GM18867 (cell line): ENCODE data around the gene DNAH10.
A peak's percentile ranks its signal among the peaks of the same experiment; 100 is the strongest.

Source experiments
- ATAC-seq: cut with Tn5 transposase; IDR thresholded peaks from one replicate; pipeline ENCODE4 v1.9.1; 2021; ENCODE audit warnings: mild to moderate bottlenecking, moderate library complexity; ENCODE audit not compliant: unreplicated experiment

The DNAH10 gene

GRCh38 chr12:123961585-123962345 is 199.7 kb downstream of the DNAH10 start:
- ATAC-seq = no peak

GRCh38 chr12:123962513-123962912 is 200.4 kb downstream of the DNAH10 start:
- ATAC-seq = no peak

GRCh38 chr12:123963821-123964220 is 201.7 kb downstream of the DNAH10 start:
- no peak for ATAC-seq

GRCh38 chr12:123965382-123965781 is 203.3 kb downstream of the DNAH10 start:
- ATAC-seq = no peak

GRCh38 chr12:123966596-123966995 is 204.5 kb downstream of the DNAH10 start:
- ATAC-seq = no peak

- no peak for ATAC-seq
Observed at GRCh38 chr12:123967121-123967586, 205.1 kb downstream of the DNAH10 start.

- ATAC-seq = no peak
Observed at GRCh38 chr12:123971449-123971769, 209.3 kb downstream of the DNAH10 start.

- ATAC-seq = peak; percentile 4
Observed at GRCh38 chr12:123971770-123972456, 209.8 kb downstream of the DNAH10 start.

- ATAC-seq = peak; percentile 79
Observed at GRCh38 chr12:123972457-123973401, 210.6 kb downstream of the DNAH10 start, which contains the start of the genes CCDC92 and ZNF664. CCDC92 (minus strand) TSS chr12:123972831; CDS start chr12:123944305, 28,526 bp downstream. ZNF664 (plus strand) TSS chr12:123973215; CDS start chr12:124012145, 38,930 bp downstream.

GRCh38 chr12:123973552-123974341 is 211.6 kb downstream of the DNAH10 start:
- ATAC-seq = peak; percentile 8

GRCh38 chr12:123976227-123976826 is 214.2 kb downstream of the DNAH10 start:
- ATAC-seq = no peak

GRCh38 chr12:123979566-123979965 is 217.5 kb downstream of the DNAH10 start:
- no peak for ATAC-seq

GRCh38 chr12:123982269-123982668 is 220.2 kb downstream of the DNAH10 start:
- ATAC-seq = no peak

GRCh38 chr12:123983822-123984485 is 221.9 kb downstream of the DNAH10 start:
- no peak for ATAC-seq

- no peak for ATAC-seq
Observed at GRCh38 chr12:123984903-123985302, 222.8 kb downstream of the DNAH10 start.
